GM23338 (cell line): Measurements from ENCODE around the gene VSIR. TPM values are rescaled to one million over a fixed set of nuclear protein-coding genes. Genes with fewer than 3 reads are reported as not detected.

Experiments
- ATAC-seq: fragments of 200-7000 bp; cut with Tn5 transposase; 3 replicates; pipeline ENCODE4 v1.9.1; 2020
- DNase-seq: peaks from one replicate; pipeline ENCODE4 v3.0.0-alpha.2; 2015; ENCODE audit warnings: low spot score
- H2AFZ ChIP-seq: fragments of 200-600 bp; sonication (generic); 2 replicates; pipeline ENCODE4 v1.8.0; 2016; ENCODE audit warnings: antibody characterized with exemption, mild to moderate bottlenecking, moderate library complexity
- H3F3A ChIP-seq: fragments of 200-600 bp; sonication (generic); replicated peaks from 2 replicates; pipeline ENCODE4 v1.8.0; 2017; ENCODE audit warnings: antibody characterized with exemption, mixed run types, low read depth
- H3K27ac ChIP-seq: fragments of 200-600 bp; sonication (generic); 2 replicates; pipeline ENCODE4 v1.6.1; 2016; ENCODE audit warnings: low read depth
- H3K27me3 ChIP-seq: fragments of 200-600 bp; sonication (generic); 2 replicates; pipeline ENCODE4 v1.8.0; 2016; ENCODE audit warnings: mild to moderate bottlenecking, mixed run types, moderate library complexity; ENCODE audit not compliant: insufficient read depth
- H3K36me3 ChIP-seq: fragments of 200-600 bp; sonication (generic); 2 replicates; pipeline ENCODE4 v1.8.0; 2016; ENCODE audit warnings: mild to moderate bottlenecking; ENCODE audit not compliant: insufficient read depth
- H3K4me1 ChIP-seq: fragments of 200-600 bp; sonication (generic); 2 replicates; pipeline ENCODE4 v1.8.0; 2016; ENCODE audit warnings: mild to moderate bottlenecking, moderate library complexity; ENCODE audit not compliant: insufficient read depth
- H3K4me2 ChIP-seq: fragments of 200-600 bp; sonication (generic); 2 replicates; pipeline ENCODE4 v1.7.1; 2017; ENCODE audit warnings: mixed run types
- H3K4me3 ChIP-seq: fragments of 200-600 bp; sonication (generic); 2 replicates; pipeline ENCODE4 v1.6.1; 2016; ENCODE audit warnings: mixed run types
- H3K79me2 ChIP-seq: fragments of 200-600 bp; sonication (generic); replicated peaks from 2 replicates; pipeline ENCODE4 v1.8.0; 2017; ENCODE audit warnings: mild to moderate bottlenecking; ENCODE audit not compliant: insufficient read depth
- H3K9me2 ChIP-seq: fragments of 200-600 bp; sonication (generic); 2 replicates; pipeline ENCODE4 v1.8.0; 2017; ENCODE audit not compliant: insufficient read depth
- H4K20me1 ChIP-seq: fragments of 200-600 bp; sonication (generic); replicated peaks from 2 replicates; pipeline ENCODE4 v1.8.0; 2017; ENCODE audit warnings: mild to moderate bottlenecking; ENCODE audit not compliant: insufficient read depth
- H3K27ac Mint-ChIP-seq: 2 replicates; pipeline ENCODE4 v1.8.0; 2020; ENCODE audit warnings: inconsistent platforms, mild to moderate bottlenecking, moderate library complexity, mixed read lengths
- H3K27me3 Mint-ChIP-seq: 3 replicates; pipeline ENCODE4 v1.8.0; 2022; ENCODE audit warnings: low read depth, mild to moderate bottlenecking, moderate library complexity, mixed read lengths, inconsistent platforms; ENCODE audit not compliant: insufficient read depth, poor library complexity
- H3K36me3 Mint-ChIP-seq: 3 replicates; pipeline ENCODE4 v1.8.0; 2021; ENCODE audit warnings: low read depth, mild to moderate bottlenecking, inconsistent platforms, moderate library complexity, mixed read lengths
- H3K4me1 Mint-ChIP-seq: 3 replicates; pipeline ENCODE4 v1.8.0; 2020; ENCODE audit warnings: mild to moderate bottlenecking, inconsistent platforms, mixed read lengths
- H3K4me3 Mint-ChIP-seq: 3 replicates; pipeline ENCODE4 v1.8.0; 2021; ENCODE audit warnings: moderate library complexity, mild to moderate bottlenecking, inconsistent platforms, mixed read lengths
- H3K9me3 Mint-ChIP-seq: 3 replicates; pipeline ENCODE4 v1.8.0; 2020; ENCODE audit warnings: moderate library complexity, mild to moderate bottlenecking, inconsistent platforms, mixed read lengths
- CREB1 ChIP-seq: fragments of 250-450 bp; sonication (Bioruptor Pico); IDR thresholded peaks from 2 replicates; pipeline ENCODE4 v1.5.0; 2020; ENCODE audit warnings: low read depth, mild to moderate bottlenecking, moderate library complexity
- ETS1 ChIP-seq: IDR thresholded peaks from 2 replicates; pipeline ENCODE4 v1.6.1; 2016; ENCODE audit warnings: antibody characterized with exemption
- JUNB ChIP-seq: IDR thresholded peaks from one replicate; pipeline ENCODE4 v1.6.1; 2016; ENCODE audit warnings: antibody characterized with exemption; ENCODE audit not compliant: unreplicated experiment
- REST ChIP-seq: IDR thresholded peaks from one replicate; pipeline ENCODE4 v1.6.1; 2018; ENCODE audit warnings: antibody characterized with exemption; ENCODE audit not compliant: unreplicated experiment
- STAT1 ChIP-seq: IDR thresholded peaks from one replicate; pipeline ENCODE4 v1.6.1; 2016; ENCODE audit warnings: antibody characterized with exemption; ENCODE audit not compliant: unreplicated experiment
- ZNF331 ChIP-seq: fragments of 250-450 bp; sonication (Bioruptor Pico); IDR thresholded peaks from 2 replicates; pipeline ENCODE4 v1.5.0; 2020; ENCODE audit warnings: low read depth, mild to moderate bottlenecking, moderate library complexity
- polyA plus RNA-seq: library from polyadenylated mRNA; unstranded; fragments of >200 nt; fragmentation: Nextera tagmentation; extraction: Ambion mirVana; gene quantifications from 2 replicates; pipeline ENCODE4 v1.2.1, GENCODE V29; 2016
- total RNA-seq: library from RNA; depleted of rRNA; stranded (reverse); fragments of >200 nt; shearing (Covaris generic); gene quantifications from 2 replicates; pipeline ENCODE4 v1.2.3, GENCODE V29; 2014
- TF ChIP-seq, protein P1 (sequence below): fragments of 250-450 bp; sonication (Bioruptor Pico); IDR thresholded peaks from 2 replicates; pipeline ENCODE4 v1.5.0; 2020; ENCODE audit warnings: mild to moderate bottlenecking, moderate library complexity
- TF ChIP-seq, protein P2 (sequence below), 2 experiments: fragments of 200-600 bp in 1 of 2; sonication (generic) in 1 of 2; conservative IDR thresholded peaks; 2 replicates each; pipeline versions ENCODE4 v1.5.1 to v1.6.1; 2016 to 2017; ENCODE audit warnings: antibody characterized with exemption in 2 of 2, low read depth in 2 of 2, mild to moderate bottlenecking in 2 of 2, moderate library complexity in 1 of 2

The VSIR gene
- total and polyA plus RNA-seq, 2 experiments from 2014 or later = 0.10 to 0.74 TPM

DNA sequence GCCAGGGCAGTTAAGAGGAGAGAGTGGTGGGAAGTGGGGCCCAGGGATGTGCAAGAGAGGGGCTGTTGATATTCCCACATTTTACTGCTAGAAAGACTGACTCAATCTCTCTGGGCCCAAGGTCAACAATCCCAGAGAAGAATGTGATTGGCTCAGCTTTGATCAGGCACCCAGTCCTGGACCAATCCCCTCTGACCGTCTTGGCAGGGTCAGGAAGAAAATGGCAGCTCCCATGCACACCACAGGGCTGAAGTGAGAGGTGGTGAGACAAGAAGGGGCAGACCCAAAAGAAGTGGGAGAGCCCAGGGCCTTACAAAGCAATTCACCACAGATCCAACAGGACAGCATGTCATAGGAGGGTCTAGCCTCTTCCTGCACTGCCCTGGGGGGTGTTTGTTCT lies 50.5 kb downstream of the VSIR start:
- no peak overlapping the region for H3K27ac ChIP-seq
- no peaks in the 10 kb centered on the region for H3F3A ChIP-seq
- no peaks in the 10 kb centered on the region for H4K20me1 ChIP-seq
- TF ChIP-seq ETS1 = no peak
- no peak for TF ChIP-seq ZNF331
- TF ChIP-seq REST = no peak
- TF ChIP-seq, protein P1, sequence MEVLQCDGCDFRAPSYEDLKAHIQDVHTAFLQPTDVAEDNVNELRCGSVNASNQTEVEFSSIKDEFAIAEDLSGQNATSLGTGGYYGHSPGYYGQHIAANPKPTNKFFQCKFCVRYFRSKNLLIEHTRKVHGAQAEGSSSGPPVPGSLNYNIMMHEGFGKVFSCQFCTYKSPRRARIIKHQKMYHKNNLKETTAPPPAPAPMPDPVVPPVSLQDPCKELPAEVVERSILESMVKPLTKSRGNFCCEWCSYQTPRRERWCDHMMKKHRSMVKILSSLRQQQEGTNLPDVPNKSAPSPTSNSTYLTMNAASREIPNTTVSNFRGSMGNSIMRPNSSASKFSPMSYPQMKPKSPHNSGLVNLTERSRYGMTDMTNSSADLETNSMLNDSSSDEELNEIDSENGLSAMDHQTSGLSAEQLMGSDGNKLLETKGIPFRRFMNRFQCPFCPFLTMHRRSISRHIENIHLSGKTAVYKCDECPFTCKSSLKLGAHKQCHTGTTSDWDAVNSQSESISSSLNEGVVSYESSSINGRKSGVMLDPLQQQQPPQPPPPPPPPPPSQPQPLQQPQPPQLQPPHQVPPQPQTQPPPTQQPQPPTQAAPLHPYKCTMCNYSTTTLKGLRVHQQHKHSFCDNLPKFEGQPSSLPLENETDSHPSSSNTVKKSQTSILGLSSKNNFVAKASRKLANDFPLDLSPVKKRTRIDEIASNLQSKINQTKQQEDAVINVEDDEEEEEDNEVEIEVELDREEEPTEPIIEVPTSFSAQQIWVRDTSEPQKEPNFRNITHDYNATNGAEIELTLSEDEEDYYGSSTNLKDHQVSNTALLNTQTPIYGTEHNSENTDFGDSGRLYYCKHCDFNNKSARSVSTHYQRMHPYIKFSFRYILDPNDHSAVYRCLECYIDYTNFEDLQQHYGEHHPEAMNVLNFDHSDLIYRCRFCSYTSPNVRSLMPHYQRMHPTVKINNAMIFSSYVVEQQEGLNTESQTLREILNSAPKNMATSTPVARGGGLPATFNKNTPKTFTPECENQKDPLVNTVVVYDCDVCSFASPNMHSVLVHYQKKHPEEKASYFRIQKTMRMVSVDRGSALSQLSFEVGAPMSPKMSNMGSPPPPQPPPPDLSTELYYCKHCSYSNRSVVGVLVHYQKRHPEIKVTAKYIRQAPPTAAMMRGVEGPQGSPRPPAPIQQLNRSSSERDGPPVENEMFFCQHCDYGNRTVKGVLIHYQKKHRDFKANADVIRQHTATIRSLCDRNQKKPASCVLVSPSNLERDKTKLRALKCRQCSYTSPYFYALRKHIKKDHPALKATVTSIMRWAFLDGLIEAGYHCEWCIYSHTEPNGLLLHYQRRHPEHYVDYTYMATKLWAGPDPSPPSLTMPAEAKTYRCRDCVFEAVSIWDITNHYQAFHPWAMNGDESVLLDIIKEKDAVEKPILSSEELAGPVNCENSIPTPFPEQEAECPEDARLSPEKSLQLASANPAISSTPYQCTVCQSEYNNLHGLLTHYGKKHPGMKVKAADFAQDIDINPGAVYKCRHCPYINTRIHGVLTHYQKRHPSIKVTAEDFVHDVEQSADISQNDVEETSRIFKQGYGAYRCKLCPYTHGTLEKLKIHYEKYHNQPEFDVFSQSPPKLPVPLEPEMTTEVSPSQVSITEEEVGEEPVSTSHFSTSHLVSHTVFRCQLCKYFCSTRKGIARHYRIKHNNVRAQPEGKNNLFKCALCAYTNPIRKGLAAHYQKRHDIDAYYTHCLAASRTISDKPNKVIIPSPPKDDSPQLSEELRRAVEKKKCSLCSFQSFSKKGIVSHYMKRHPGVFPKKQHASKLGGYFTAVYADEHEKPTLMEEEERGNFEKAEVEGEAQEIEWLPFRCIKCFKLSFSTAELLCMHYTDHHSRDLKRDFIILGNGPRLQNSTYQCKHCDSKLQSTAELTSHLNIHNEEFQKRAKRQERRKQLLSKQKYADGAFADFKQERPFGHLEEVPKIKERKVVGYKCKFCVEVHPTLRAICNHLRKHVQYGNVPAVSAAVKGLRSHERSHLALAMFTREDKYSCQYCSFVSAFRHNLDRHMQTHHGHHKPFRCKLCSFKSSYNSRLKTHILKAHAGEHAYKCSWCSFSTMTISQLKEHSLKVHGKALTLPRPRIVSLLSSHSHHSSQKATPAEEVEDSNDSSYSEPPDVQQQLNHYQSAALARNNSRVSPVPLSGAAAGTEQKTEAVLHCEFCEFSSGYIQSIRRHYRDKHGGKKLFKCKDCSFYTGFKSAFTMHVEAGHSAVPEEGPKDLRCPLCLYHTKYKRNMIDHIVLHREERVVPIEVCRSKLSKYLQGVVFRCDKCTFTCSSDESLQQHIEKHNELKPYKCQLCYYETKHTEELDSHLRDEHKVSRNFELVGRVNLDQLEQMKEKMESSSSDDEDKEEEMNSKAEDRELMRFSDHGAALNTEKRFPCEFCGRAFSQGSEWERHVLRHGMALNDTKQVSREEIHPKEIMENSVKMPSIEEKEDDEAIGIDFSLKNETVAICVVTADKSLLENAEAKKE (CRISPR knock-in tag) = no peak
- TF ChIP-seq STAT1 = no peak
- TF ChIP-seq, protein P2, sequence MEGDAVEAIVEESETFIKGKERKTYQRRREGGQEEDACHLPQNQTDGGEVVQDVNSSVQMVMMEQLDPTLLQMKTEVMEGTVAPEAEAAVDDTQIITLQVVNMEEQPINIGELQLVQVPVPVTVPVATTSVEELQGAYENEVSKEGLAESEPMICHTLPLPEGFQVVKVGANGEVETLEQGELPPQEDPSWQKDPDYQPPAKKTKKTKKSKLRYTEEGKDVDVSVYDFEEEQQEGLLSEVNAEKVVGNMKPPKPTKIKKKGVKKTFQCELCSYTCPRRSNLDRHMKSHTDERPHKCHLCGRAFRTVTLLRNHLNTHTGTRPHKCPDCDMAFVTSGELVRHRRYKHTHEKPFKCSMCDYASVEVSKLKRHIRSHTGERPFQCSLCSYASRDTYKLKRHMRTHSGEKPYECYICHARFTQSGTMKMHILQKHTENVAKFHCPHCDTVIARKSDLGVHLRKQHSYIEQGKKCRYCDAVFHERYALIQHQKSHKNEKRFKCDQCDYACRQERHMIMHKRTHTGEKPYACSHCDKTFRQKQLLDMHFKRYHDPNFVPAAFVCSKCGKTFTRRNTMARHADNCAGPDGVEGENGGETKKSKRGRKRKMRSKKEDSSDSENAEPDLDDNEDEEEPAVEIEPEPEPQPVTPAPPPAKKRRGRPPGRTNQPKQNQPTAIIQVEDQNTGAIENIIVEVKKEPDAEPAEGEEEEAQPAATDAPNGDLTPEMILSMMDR (conservative IDR thresholded peaks at IDR 0.05; ENCODE audit: low read depth in 2 of 2) = no peak
- TF ChIP-seq CREB1 (CRISPR knock-in tag) = no peak
- TF ChIP-seq JUNB = no peak
- Mint-ChIP-seq H3K36me3 (no peaks in the 10 kb centered on the region), H3K27me3 (peaks cover 25% of the 10 kb centered on the region), H3K4me1 (peaks cover 12% of the 10 kb centered on the region), H3K27ac (no peak overlapping the region), H3K4me3 (no peak overlapping the region), H3K9me3 (no peaks in the 10 kb centered on the region)
- H3K9me2 ChIP-seq = no peaks in the 10 kb centered on the region
- DNase-seq = no peak
- H2AFZ ChIP-seq = no peak overlapping the region
- H3K36me3 ChIP-seq = no peaks in the 10 kb centered on the region
- H3K4me1 ChIP-seq = no peaks in the 10 kb centered on the region
- no peak for ATAC-seq
- H3K79me2 ChIP-seq = no peaks in the 10 kb centered on the region
- H3K4me2 ChIP-seq = no peak overlapping the region
- no peaks in the 10 kb centered on the region for H3K27me3 ChIP-seq
- no peak overlapping the region for H3K4me3 ChIP-seq
